Activated T-helper 1 cell treated with anti-CD3 and anti-CD28 coated beads, Interleukin-12 subunit alpha, Interleukin-12 subunit beta, Interleukin-2, Interleukin-4 antibody, amounts not matched to agents 30 ng/mL and 10 ng/mL and 1 ng/mL, durations not matched to agents 14 hours and 24 hours and 36 hours (primary cell): ENCODE results near the gene PGBD5. TPM values are rescaled to one million over a fixed set of nuclear protein-coding genes. Genes with fewer than 3 reads are reported as not detected.
A peak's percentile ranks its signal among the peaks of the same experiment; 100 is the strongest.

Experiments used
- DNase-seq: peaks from one replicate; pipeline ENCODE4 v3.0.0; 2021; ENCODE audit warnings: low spot score
- H3K27ac Mint-ChIP-seq: one replicate; pipeline ENCODE4 v1.8.0; 2021; ENCODE audit warnings: mild to moderate bottlenecking, mixed read lengths
- H3K27me3 Mint-ChIP-seq: one replicate; pipeline ENCODE4 v1.8.0; 2022; ENCODE audit warnings: mild to moderate bottlenecking, moderate library complexity, mixed read lengths; ENCODE audit not compliant: insufficient read depth
- H3K36me3 Mint-ChIP-seq: one replicate; pipeline ENCODE4 v1.8.0; 2021; ENCODE audit warnings: low read depth, mixed read lengths
- H3K4me1 Mint-ChIP-seq: one replicate; pipeline ENCODE4 v1.8.0; 2021; ENCODE audit warnings: low read depth, mixed read lengths
- H3K4me3 Mint-ChIP-seq: one replicate; pipeline ENCODE4 v1.8.0; 2021; ENCODE audit warnings: mild to moderate bottlenecking, moderate library complexity, mixed read lengths
- H3K9me3 Mint-ChIP-seq: one replicate; pipeline ENCODE4 v1.8.0; 2021; ENCODE audit warnings: mixed read lengths
- intact Hi-C: fragments of 100-400 bp; cut with micrococcal nuclease; formaldehyde crosslinking; loops from one replicate; pipeline ENCODE4 v1.15.1; 2024
- total RNA-seq: library from RNA; stranded (reverse); gene quantifications from 2 replicates; pipeline ENCODE4 v1.2.3, GENCODE V29; 2022

Gene PGBD5
- total RNA-seq, 1 donor from 2014 or later: not detected

DNA sequence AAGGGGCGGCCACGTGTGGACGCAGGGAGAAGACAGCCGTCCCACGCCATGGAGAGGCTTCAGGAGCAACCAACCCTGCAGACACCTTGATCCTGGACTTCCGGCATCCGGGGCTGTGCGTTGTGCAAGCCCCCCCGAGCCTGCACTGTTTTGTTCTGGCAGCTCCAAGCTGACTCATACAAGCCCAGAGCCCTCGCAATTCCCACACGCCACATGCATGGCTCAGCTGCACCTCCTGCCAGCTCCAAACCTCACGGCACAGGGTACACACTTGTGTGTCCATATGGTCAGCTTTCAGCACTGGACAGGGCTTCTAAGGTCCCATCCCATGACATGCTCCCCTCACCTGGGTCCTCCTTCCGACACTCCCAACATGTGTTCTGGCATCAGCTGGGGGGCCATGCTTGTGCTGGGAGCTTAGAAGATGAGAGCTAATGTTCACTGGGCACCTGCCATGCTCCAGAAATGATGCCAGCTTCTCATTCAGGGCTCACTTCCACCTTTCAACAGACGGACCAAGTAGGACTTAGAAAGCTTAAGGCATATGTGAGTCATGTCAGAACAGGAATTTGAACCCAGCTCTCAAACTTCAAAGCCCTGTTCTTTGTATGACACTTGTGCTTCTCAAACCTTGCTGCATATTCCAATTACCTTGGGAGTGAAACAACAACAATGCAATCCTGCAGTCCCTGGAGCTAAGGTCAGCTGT is 137.3 kb downstream of the PGBD5 start:
- H3K4me1 Mint-ChIP-seq: no peaks in the 10 kb centered on the region
- H3K4me3 Mint-ChIP-seq: no peak overlapping the region
- intact Hi-C loops: no loop called here
- H3K36me3 Mint-ChIP-seq: no peaks in the 10 kb centered on the region
- H3K9me3 Mint-ChIP-seq: no peaks in the 10 kb centered on the region
- no peak for DNase-seq
- H3K27me3 Mint-ChIP-seq: peaks cover 15% of the 10 kb centered on the region
- no peak overlapping the region for H3K27ac Mint-ChIP-seq

DNA sequence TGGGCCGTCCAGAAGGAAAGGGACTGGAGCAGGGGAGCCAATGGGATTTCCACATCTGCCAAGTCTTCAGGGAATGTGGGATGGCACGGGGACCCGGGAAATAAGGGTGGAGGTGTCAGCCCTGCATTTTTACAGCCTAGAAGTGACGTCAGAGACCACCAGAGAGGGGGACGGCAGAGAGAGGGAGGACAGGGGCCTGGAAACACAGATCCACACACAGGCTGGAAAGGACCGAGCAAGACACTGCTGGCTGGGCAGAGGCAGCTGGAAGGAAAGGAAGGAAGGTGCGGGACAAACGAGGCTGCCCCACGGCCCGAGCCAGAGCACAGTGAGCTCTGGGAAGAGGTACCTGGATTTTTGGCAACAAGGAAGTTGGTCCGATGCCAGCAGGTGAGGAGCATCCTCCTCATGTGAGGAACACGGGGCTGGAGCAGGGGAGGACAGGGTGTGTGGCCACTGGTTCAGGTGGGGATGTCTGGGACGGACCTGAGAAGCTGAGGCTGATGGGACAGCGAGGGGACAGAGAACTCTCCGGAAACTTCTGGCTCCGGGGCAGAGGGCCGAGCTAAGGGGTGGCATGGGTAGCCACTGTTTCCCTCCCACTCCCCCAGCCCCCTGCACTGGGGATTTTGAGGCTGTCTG is 138.3 kb downstream of the PGBD5 start:
- no peaks in the 10 kb centered on the region for H3K36me3 Mint-ChIP-seq
- no peaks in the 10 kb centered on the region for H3K4me1 Mint-ChIP-seq
- H3K4me3 Mint-ChIP-seq: no peak overlapping the region
- H3K9me3 Mint-ChIP-seq: no peaks in the 10 kb centered on the region
- H3K27ac Mint-ChIP-seq: no peak overlapping the region
- DNase-seq: no peak
- intact Hi-C loops: no loop called here
- peaks cover 15% of the 10 kb centered on the region for H3K27me3 Mint-ChIP-seq

DNA sequence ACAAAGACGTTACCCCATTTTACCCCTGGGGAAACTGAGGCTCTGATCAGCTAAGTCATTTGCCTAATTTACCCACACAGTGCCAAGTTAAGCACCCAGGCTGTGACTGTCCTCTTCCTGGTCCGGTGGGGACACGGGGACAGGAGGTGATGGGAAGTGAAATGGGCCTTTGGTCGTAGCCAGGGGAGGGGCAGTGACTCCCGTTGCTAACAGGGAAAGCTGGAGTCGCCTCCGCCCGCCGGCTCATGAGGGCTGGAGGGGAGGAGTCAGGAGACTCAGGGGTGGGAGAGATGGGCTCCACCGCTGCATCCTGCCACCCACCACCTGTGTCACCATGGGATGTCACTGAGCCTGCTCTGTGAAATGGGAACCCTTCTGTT is 139.3 kb downstream of the PGBD5 start:
- peaks cover 3% of the 10 kb centered on the region for H3K36me3 Mint-ChIP-seq
- H3K4me1 Mint-ChIP-seq: peaks cover 6% of the 10 kb centered on the region
- peaks cover 8% of the 10 kb centered on the region for H3K27me3 Mint-ChIP-seq
- no peak overlapping the region for H3K27ac Mint-ChIP-seq
- H3K4me3 Mint-ChIP-seq: no peak overlapping the region
- no peak for DNase-seq
- H3K9me3 Mint-ChIP-seq: no peaks in the 10 kb centered on the region
- intact Hi-C loops: no loop called here

GRCh38 chr1:230286166-230286889 is 139.8 kb downstream of the PGBD5 start:
- peaks cover 3% of the 10 kb centered on the region for H3K36me3 Mint-ChIP-seq
- DNase-seq: no peak
- H3K9me3 Mint-ChIP-seq: no peaks in the 10 kb centered on the region
- H3K4me1 Mint-ChIP-seq: peaks cover 9% of the 10 kb centered on the region
- H3K4me3 Mint-ChIP-seq: no peak overlapping the region
- no peak overlapping the region for H3K27ac Mint-ChIP-seq
- peaks cover 7% of the 10 kb centered on the region for H3K27me3 Mint-ChIP-seq
- intact Hi-C loops: no loop called here

DNA sequence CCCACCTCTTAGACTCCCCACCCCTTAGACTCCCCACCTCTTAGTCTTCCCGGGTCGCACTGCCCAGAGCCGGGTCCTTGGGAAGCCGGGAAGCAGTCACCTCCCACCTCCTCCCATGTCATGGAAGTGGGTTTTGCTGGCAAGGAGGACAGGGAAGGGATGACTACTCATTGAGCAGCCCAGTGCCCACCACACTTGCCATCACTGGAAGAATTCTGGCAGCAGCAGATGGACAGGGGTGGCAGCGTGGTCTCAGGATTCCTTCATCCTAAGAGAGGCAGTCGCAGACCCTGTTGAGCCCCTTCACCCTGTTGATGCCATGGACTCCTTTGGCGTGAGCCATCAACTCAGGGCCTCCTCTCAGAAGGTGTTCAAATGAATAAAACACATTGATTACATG is 140.8 kb downstream of the PGBD5 start:
- no peaks in the 10 kb centered on the region for H3K9me3 Mint-ChIP-seq
- peaks cover 9% of the 10 kb centered on the region for H3K4me1 Mint-ChIP-seq
- no peak for DNase-seq
- H3K36me3 Mint-ChIP-seq: peaks cover 3% of the 10 kb centered on the region
- peaks cover 2% of the 10 kb centered on the region for H3K27me3 Mint-ChIP-seq
- no peak overlapping the region for H3K4me3 Mint-ChIP-seq
- H3K27ac Mint-ChIP-seq: no peak overlapping the region
- intact Hi-C loops: no loop called here

- Mint-ChIP-seq H3K36me3 (peaks cover 3% of the 10 kb centered on the region), H3K9me3 (no peaks in the 10 kb centered on the region), H3K4me1 (peaks cover 9% of the 10 kb centered on the region)
Measured at GRCh38 chr1:230284891-230285290, 141.2 kb downstream of the PGBD5 start.

GRCh38 chr1:230283678-230284077 is 142.5 kb downstream of the PGBD5 start:
- Mint-ChIP-seq H3K36me3 (peaks cover 3% of the 10 kb centered on the region), H3K27me3 (peaks cover 2% of the 10 kb centered on the region), H3K27ac (peak overlapping the region; percentile 29), H3K4me1 (peaks cover 14% of the 10 kb centered on the region), H3K4me3 (no peak overlapping the region), H3K9me3 (no peaks in the 10 kb centered on the region)
- intact Hi-C loops: no loop called here
- DNase-seq: no peak

More at GRCh38 chr1:230284891-230285290, 141.2 kb downstream of the PGBD5 start:
- Mint-ChIP-seq H3K27ac (no peak overlapping the region), H3K27me3 (peaks cover 2% of the 10 kb centered on the region), H3K4me3 (no peak overlapping the region)
- no peak for DNase-seq
- intact Hi-C loops: no loop called here

DNA sequence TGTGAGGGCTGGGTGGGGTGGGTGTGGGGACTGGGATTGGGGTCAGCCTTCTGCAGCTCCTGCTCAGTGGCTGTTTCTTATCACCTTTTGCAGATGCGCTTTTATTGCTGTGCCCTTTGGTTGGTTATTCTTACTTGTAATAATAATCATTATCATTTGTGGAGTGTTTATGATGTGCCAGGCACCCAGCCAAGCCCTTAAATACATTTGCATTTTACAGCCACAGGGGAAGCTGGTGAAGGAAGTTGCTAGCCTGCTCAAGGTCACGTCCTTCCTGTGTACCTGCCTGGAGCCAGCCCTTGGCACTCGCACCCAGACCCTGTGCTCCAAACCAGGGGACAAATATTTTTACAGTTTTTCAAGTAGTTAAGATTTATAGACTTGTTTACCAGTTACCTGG is 144.0 kb downstream of the PGBD5 start:
- intact Hi-C loops: no loop called here
- Mint-ChIP-seq H3K36me3 (peaks cover 10% of the 10 kb centered on the region), H3K9me3 (no peaks in the 10 kb centered on the region), H3K27me3 (no peaks in the 10 kb centered on the region), H3K4me3 (no peak overlapping the region), H3K27ac (peak overlapping the region; percentile 78), H3K4me1 (peaks cover 25% of the 10 kb centered on the region)
- no peak for DNase-seq

DNA sequence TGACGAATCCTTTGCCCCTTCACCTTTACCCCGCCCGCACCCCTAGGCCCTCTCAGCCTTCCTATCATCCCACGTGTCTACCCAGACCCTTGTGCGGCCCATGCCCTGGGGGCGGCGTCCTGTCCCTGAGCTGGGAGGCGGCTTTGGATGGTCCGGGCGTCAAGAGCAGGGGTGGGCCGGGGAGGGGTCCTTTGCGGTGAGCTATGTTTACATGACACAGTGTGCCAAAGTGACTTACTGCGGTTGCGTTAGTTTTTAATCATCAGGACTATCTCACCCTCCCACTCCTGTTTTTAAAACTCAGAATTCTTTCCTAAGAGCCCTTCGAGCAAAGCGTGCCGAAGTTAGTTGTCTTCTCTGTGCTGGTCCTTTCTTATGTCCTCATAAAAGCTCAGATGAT is 144.6 kb downstream of the PGBD5 start:
- Mint-ChIP-seq H3K4me3 (no peak overlapping the region), H3K9me3 (no peaks in the 10 kb centered on the region), H3K27me3 (no peaks in the 10 kb centered on the region), H3K4me1 (peaks cover 30% of the 10 kb centered on the region), H3K36me3 (peaks cover 11% of the 10 kb centered on the region), H3K27ac (no peak overlapping the region)
- no peak for DNase-seq
- intact Hi-C loops: no loop called here

GRCh38 chr1:230280906-230281413 is 145.2 kb downstream of the PGBD5 start:
- Mint-ChIP-seq H3K4me1 (peaks cover 30% of the 10 kb centered on the region), H3K27me3 (no peaks in the 10 kb centered on the region), H3K36me3 (peaks cover 14% of the 10 kb centered on the region), H3K27ac (no peak overlapping the region), H3K4me3 (no peak overlapping the region), H3K9me3 (no peaks in the 10 kb centered on the region)
- DNase-seq: no peak
- intact Hi-C loops: no loop called here

GRCh38 chr1:230280054-230280795 is 145.9 kb downstream of the PGBD5 start:
- H3K9me3 Mint-ChIP-seq: no peaks in the 10 kb centered on the region
- no peaks in the 10 kb centered on the region for H3K27me3 Mint-ChIP-seq
- H3K4me1 Mint-ChIP-seq: peaks cover 30% of the 10 kb centered on the region
- intact Hi-C loops: no loop called here
- peaks cover 17% of the 10 kb centered on the region for H3K36me3 Mint-ChIP-seq
- no peak overlapping the region for H3K4me3 Mint-ChIP-seq
- peak overlapping the region; percentile 8 for H3K27ac Mint-ChIP-seq
- DNase-seq: no peak

GRCh38 chr1:230279583-230279945 is 146.6 kb downstream of the PGBD5 start:
- no peak overlapping the region for H3K4me3 Mint-ChIP-seq
- H3K9me3 Mint-ChIP-seq: no peaks in the 10 kb centered on the region
- intact Hi-C loops: no loop called here
- no peaks in the 10 kb centered on the region for H3K27me3 Mint-ChIP-seq
- peaks cover 32% of the 10 kb centered on the region for H3K4me1 Mint-ChIP-seq
- DNase-seq: no peak
- peaks cover 20% of the 10 kb centered on the region for H3K36me3 Mint-ChIP-seq
- H3K27ac Mint-ChIP-seq: peak overlapping the region; percentile 8
